ENCODE measurements around the gene GPX2. TPM values are rescaled to one million over a fixed set of nuclear protein-coding genes. Genes with fewer than 3 reads are reported as not detected.

Gene GPX2
- total RNA-seq, 2 donors from 2014 or later: not detected

DNA sequence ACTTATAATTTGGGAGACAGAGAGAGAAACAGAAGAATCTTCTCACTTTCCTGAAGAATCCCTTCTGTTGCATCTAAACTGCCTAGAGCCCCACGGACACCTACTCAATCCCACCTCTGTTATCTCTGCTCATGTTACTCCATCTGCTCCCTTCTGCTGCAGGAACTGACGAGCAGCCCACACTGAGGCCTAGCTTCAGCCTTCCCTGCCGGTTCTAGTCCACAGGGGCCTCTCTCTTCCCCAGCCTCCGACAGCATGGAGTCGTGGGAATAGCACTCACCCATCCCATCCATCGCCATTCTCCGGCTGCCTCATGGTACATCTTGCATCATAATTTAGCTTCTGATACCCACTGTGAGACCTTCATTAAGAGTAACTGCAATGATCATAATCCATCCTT is 25.6 kb upstream of the GPX2 start:
- no peak for ATAC-seq
- Mint-ChIP-seq H3K9me3 (no peaks in the 10 kb centered on the region), H3K36me3 (no peaks in the 10 kb centered on the region), H3K27ac (no peak overlapping the region)
- no peak for DNase-seq (ENCODE audit: low spot score in 2 of 2)

DNA sequence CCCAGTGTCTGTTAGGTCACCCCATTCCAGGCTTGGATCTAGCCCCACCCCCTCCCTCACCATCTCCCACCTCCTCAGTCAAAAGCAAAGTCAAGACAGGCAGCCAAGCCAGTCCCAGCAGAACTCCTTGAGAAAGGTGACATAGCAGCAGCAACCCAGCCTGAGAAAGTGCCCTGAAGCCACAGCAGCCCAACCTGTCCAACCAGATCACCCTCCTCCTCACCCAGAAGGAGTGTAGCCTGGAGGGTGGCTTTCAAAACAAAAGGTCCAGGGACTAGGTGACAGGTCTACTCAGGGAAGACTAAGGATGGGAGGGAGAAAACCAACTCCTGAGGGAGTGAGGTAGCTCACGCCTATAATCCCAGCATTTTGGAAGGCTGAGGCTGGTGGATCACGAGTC is 24.4 kb upstream of the GPX2 start:
- Mint-ChIP-seq H3K27ac (no peak overlapping the region), H3K9me3 (no peaks in the 10 kb centered on the region), H3K36me3 (no peaks in the 10 kb centered on the region)
- no peak for DNase-seq (ENCODE audit: low spot score in 2 of 2)
- no peak for ATAC-seq

DNA sequence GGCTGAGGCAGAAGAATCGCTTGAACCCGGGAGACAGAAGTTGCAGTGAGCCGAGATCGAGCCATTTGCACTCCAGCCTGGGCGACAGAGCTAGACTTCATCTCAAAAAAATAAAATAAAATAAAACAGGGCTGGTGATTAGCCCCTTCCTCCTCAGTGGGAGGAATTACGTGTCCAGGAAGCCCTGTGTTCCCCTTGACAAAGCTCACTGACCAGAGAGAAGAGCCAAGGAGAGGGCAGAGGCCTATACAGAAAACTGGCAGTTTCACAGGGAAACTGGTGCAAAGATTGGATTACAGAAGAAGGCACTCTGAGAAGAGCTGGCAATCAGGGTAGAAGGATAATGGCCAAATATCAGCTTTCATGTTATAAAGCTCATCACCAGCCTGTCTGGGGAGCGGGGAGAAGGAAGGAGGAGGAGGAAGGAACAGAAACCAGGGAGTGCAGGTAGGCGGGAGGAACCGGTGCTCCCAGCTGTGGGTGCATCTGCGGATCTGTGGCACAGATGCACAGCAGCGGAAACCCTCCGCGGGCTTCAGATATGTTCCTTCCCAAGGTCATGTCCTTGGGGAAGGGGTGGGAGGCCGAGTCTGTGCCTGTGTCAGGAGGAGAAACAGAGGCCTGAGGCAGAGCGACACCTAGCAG is 22.9 kb upstream of the GPX2 start:
- no peaks in the 10 kb centered on the region for H3K9me3 Mint-ChIP-seq
- no peaks in the 10 kb centered on the region for H3K36me3 Mint-ChIP-seq
- DNase-seq (ENCODE audit: low spot score in 2 of 2) (no peak), ATAC-seq (no peak)
- no peak overlapping the region for H3K27ac Mint-ChIP-seq

DNA sequence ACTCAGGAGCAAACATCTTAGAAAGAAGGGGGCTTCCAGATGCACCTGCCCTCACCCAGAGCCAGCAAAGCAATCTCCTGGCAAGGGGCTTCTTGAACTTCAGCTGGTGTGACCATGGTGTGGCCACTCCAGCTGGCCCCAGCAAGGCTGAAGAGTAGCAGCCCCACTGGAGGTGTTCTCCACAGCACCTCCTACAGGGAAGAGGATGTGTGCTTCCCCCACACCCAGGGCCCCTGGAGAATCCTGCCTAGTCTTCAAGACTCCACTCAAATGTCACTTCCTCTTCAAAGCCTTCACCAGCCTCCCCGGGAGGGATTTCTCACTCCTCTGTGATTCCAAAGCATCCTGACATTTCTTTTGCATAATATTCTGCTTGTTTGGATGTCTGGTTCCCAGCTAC is 21.1 kb upstream of the GPX2 start:
- no peak for ATAC-seq
- H3K27ac Mint-ChIP-seq: no peak overlapping the region
- no peak for DNase-seq (ENCODE audit: low spot score in 2 of 2)
- no peaks in the 10 kb centered on the region for H3K36me3 Mint-ChIP-seq
- H3K9me3 Mint-ChIP-seq: no peaks in the 10 kb centered on the region

DNA sequence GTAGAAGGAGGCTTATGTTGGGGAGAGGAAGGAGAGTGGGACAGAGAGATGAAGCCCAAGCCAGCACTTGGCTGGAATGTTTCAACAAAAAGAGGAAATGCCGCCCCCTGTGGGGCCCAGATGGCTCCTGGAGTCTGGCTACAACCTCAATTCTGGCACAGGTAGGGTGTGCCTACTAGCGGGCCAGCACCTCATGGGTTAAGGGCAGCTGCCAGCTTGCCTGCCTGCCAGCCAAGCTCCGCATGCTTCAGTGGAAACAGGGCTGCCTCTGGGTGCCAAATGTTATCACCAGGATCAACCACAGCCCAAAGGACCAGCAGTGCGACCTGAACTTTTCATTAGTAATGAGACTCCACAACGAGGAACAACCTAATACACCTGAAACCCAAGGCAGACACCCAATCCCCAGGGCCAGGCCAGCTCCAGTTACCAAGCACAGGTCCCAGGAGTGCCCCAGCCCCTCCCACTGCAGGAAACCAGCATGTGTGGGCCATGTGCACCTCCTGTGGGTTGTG is 18.3 kb upstream of the GPX2 start:
- Mint-ChIP-seq H3K27ac (peak overlapping the region in 1 of 2 donors; percentile 23), H3K36me3 (no peaks in the 10 kb centered on the region), H3K9me3 (no peaks in the 10 kb centered on the region)
- no peak for DNase-seq (ENCODE audit: low spot score in 2 of 2)
- no peak for ATAC-seq

DNA sequence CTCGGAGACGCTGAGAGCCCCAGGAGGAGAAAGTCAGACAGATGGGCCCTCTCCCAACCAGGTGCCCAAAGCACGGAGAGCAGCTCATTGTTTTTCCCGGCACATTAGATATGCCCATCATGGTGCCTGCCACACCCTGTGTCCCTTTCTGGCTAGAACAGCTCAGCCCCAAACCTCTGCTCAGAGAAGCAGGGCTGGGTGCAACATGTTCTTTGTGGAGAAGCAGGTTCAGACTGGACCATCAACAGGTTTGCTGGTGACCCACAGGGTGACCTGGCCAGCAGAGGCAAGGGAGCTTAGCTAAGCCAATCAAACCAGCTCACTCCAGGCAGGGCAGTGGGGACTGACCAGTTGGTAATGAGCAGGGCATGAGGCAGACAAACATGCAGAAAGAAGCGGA is 16.2 kb upstream of the GPX2 start:
- Mint-ChIP-seq H3K9me3 (no peaks in the 10 kb centered on the region), H3K27ac (no peak overlapping the region), H3K36me3 (no peaks in the 10 kb centered on the region)
- ATAC-seq (no peak), DNase-seq (ENCODE audit: low spot score in 2 of 2) (no peak)

DNA sequence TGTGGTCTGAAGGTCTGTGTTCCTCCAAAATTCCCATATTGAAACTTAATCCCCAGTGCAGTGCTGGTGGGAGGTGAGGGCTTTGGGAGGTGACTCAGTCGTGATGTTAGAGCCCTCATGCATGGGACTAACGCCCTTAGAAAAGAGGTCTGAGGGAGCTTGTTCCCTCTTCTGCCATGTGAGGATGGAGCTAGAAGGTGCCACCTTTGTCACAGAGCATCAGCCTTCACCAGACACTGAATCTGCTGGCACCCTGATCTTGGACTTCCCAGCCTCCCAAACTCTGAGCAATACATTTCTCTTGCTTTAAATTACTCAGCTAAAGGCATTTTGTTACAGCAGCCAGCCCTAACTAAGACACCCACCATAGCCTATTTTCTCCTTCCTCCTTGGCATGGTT is 15.7 kb upstream of the GPX2 start:
- ATAC-seq: no peak
- no peaks in the 10 kb centered on the region for H3K36me3 Mint-ChIP-seq
- no peaks in the 10 kb centered on the region for H3K9me3 Mint-ChIP-seq
- H3K27ac Mint-ChIP-seq: peak overlapping the region in 1 of 2 donors; percentile 47
- DNase-seq (ENCODE audit: low spot score in 2 of 2): no peak

DNA sequence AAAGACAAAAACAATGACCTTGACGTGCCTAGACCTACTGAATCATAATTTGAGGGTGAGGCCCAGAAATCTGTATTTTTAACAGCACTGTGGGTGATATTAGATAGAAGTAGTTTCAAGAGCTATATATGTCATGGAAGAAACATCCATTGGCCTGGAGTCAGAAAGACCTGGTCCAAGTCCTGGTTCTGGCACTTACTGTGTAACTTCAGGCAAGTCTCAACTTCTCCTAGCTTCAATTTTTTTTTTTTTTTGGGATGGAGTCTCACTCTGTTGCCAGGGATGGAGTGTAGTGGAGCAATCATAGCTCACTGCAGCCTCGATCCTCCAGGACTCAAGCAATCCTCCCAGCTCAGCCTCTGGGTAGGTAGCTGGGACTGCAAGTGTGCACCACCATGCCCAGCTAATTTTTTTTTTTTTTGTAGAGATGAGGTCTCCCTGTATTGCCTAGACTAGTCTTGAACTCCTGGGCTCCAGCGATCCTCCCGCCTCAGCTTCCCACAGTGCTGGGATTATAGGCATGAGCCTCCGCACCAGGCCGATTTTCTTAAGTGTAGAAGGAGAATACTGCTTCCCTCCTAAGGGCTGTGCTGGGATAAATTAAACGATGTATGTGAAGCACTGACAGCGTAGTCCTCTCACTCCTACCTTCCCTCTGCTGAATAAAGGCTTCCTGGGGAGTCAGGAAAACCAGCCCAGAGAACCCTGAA is 14.3 kb upstream of the GPX2 start:
- no peaks in the 10 kb centered on the region for H3K9me3 Mint-ChIP-seq
- ATAC-seq (no peak), DNase-seq (ENCODE audit: low spot score in 2 of 2) (no peak)
- no peaks in the 10 kb centered on the region for H3K36me3 Mint-ChIP-seq
- H3K27ac Mint-ChIP-seq: peak overlapping the region in 1 of 2 donors; percentile 34

DNA sequence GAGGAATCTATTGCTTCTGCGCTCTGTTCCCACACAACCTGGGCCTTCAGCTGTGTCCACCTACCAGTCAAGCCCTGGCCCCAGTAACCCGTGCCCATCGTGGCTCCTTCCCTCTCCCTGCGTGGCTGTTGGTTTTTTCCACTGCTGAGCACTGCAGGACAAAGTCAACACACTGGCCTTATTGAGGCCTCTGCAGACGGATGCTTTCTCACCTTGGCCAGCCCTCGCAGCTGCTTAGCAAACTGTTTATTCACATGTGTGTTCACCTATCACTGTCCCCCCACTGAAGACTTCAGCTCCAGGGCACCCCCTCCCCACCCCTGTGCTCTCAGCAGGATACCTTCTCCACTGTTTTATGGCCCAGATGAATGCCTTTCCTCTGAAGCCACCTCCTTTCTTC is 12.8 kb upstream of the GPX2 start:
- Mint-ChIP-seq H3K27ac (peak overlapping the region in 1 of 2 donors; percentile 19), H3K9me3 (no peaks in the 10 kb centered on the region), H3K36me3 (no peaks in the 10 kb centered on the region)
- ATAC-seq (no peak), DNase-seq (ENCODE audit: low spot score in 2 of 2) (peak in 1 of 2 donors; percentile 25)

DNA sequence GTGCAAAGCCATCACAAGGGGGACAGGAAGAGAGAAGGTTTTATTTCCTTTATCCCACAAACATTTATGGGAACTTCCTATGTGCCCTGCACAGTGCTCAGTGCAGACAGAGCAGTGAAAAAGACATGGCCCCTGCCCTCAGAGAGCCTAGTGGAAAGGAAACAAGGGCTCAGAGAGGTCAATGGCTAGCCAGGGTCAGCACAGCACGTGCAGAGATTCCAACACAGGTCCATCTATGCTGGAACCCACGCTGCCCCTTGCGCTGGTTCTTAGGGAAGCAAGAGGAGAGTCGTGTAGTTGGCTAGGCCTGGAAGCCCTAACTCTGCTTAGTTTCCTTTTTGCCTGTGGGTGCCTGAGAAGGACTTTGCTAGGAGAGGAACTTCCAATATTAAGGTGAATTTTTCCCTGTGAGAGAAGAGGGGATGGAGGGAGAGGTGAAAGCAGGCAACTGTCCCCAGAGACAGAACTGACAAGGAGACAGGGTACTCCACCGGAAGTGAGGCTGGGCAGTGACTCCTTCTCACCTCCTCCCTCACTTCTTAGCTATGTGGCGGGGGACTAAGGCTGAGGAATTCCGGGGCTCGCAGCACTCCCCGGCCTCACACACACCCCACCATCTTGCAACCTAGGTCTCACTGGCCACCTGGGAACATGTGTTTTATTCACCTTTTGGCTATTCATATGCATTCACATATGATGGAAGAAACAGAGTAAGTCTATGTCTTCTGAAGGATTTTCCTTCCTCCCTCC is 12.1 kb upstream of the GPX2 start:
- Mint-ChIP-seq H3K27ac (peak overlapping the region in 1 of 2 donors; percentile 80), H3K36me3 (no peaks in the 10 kb centered on the region), H3K9me3 (no peaks in the 10 kb centered on the region)
- DNase-seq (ENCODE audit: low spot score in 2 of 2): peak in 1 of 2 donors; percentile 6
- no peak for ATAC-seq

DNA sequence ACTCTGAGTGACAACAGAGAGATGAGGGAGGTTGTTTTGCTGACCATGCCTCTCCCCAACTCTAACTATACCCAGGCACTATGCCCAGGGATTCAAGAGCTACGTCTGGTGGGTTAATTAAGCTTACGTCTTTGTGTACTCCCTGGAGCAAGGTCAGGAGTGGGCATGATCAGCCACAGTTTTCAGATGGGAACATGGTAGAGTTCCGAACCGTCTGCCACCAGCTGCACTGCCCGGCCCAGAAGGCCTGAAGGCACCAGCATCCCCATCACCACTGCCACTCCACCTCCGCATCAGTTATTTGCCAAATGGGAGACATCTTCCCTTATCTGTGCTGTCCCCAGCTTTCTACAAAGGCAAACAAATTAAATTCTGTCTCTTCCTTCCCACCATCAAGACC is 11.1 kb upstream of the GPX2 start:
- no peak for ATAC-seq
- peak in 1 of 2 donors; percentile 11 for DNase-seq (ENCODE audit: low spot score in 2 of 2)
- Mint-ChIP-seq H3K36me3 (no peaks in the 10 kb centered on the region), H3K9me3 (no peaks in the 10 kb centered on the region), H3K27ac (peak overlapping the region in 1 of 2 donors; percentile 58)

DNA sequence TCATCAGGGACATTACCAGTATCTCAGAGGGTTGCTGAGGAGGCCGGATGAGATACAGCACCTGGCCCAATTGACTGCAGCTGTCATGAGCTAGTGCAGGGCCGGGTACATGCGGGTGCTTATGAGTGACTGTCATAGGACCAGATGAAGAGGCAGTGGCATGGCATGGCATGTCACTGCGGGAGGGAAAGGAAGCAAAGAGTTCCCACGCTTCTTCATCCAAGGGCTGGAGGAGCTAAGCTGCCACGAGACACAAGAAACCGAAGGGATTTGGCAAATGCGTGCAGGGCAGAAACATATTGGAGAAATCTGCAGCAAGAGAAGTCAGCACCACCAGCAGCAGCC is 10.7 kb upstream of the GPX2 start:
- no peaks in the 10 kb centered on the region for H3K36me3 Mint-ChIP-seq
- no peaks in the 10 kb centered on the region for H3K9me3 Mint-ChIP-seq
- DNase-seq (ENCODE audit: low spot score in 2 of 2): peak in 1 of 2 donors; percentile 44
- H3K27ac Mint-ChIP-seq: peak overlapping the region in 1 of 2 donors; percentile 34
- ATAC-seq: no peak

DNA sequence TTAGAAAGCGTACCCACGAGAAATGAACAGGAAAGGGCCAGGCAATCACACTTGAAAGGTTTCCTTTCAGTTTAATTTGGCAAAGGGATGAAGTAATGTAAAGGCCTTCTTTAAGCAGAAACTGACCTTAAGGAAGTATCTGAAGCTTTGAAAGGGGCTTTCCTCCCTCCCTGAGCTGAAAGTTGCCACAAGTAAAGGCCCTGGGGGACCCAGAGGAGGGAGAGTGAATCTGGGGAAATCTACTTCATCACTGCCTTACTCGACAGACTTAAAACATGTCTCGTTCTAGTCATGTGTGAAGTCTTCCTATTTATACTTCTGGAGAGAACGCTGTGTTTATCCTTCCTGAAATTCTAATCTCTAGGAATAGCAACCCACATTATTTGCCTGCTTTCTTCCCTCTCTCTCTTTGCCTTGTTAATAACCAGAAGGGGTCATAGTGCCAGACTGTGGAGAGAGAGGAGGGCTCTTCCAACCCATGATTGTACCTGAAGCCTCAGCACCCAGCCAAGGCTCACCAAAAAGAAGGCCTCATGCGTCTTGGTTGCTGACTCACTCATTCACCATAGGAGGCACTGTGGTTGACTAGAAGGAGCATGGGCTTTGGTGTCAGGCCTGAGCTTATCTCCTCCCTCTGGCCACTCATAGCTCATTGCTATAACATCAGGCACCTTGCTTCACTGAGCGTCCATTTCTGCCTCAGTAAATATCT is 10.2 kb upstream of the GPX2 start:
- ATAC-seq (peak; percentile 46 to 69), DNase-seq (ENCODE audit: low spot score in 2 of 2) (no peak)
- peak overlapping the region in 1 of 2 donors; percentile 69 for H3K27ac Mint-ChIP-seq
- no peaks in the 10 kb centered on the region for H3K36me3 Mint-ChIP-seq
- no peaks in the 10 kb centered on the region for H3K9me3 Mint-ChIP-seq

DNA sequence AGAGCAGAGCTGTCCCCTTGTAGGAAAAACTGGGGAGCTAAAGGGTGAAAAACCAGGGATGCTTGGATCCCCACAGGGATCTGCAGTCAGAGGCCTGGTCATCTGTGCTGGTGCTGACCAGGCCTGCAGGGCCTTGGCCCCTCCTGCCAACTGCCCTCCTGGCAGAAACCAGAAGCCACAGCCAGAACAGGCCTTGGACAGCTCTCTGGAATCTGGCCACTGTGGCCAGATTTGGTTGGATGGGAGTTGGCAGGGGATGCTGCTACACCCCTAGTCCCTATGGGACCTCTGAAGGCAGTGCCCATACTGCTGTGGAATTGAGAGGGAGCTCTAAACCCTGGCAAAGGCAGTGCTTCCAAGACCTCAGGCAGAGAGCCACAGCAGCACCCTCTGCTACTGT is 9.2 kb upstream of the GPX2 start:
- H3K27ac Mint-ChIP-seq: no peak overlapping the region
- no peaks in the 10 kb centered on the region for H3K36me3 Mint-ChIP-seq
- no peaks in the 10 kb centered on the region for H3K9me3 Mint-ChIP-seq
- ATAC-seq (no peak), DNase-seq (ENCODE audit: low spot score in 2 of 2) (no peak)

DNA sequence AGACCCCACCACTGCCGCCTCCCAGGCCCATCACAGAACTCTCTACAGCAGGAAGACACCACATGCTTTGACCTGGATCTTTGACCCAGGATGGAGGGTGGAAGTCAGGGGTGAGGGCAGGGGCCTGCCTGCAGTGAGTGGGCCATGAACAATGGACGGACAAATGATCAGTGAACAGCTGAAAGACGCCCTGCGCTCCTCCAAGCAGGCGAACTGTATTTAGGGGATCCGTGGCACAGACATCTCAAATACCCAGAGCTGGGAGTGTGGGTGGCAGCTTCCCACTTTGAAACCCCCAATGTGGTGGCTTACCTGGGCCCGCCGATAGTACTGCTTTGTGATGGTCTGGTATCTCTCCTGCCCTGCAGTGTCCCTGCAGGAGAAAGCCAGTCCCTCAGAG is 8.7 kb upstream of the GPX2 start:
- H3K36me3 Mint-ChIP-seq: no peaks in the 10 kb centered on the region
- DNase-seq (ENCODE audit: low spot score in 2 of 2): no peak
- no peaks in the 10 kb centered on the region for H3K9me3 Mint-ChIP-seq
- peak overlapping the region in 1 of 2 donors; percentile 47 for H3K27ac Mint-ChIP-seq
- ATAC-seq: no peak

DNA sequence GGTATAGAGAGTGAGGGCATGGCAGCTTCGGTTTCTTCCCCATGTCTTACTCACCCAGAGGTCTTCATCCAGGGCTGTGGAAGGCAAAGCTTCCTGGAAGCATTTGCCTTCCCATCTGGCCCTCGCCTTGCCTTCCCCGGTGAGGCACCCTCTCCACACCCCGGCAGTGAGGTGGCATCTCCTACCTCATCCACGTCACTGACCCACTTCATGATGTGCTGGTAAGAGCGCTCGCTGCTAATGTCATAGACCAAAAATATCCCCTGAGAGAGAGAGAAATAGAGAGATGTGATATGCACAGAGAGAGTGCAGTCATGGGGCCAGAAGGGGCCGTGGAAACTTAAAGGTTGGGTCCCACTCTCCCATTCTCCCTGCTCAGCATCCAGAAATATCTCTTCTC is 8.3 kb upstream of the GPX2 start:
- H3K36me3 Mint-ChIP-seq: no peaks in the 10 kb centered on the region
- DNase-seq (ENCODE audit: low spot score in 2 of 2): no peak
- no peaks in the 10 kb centered on the region for H3K9me3 Mint-ChIP-seq
- peak in 1 of 2 donors; percentile 17 for ATAC-seq
- peak overlapping the region in 1 of 2 donors; percentile 47 for H3K27ac Mint-ChIP-seq

Measured in activated naive CD4-positive, alpha-beta T cell treated with anti-CD3 and anti-CD28 coated beads, Interleukin-2, amount 50 U/mL, for 72 hours (primary cell).